ENCODE measurements around the gene CETN2.

DNA sequence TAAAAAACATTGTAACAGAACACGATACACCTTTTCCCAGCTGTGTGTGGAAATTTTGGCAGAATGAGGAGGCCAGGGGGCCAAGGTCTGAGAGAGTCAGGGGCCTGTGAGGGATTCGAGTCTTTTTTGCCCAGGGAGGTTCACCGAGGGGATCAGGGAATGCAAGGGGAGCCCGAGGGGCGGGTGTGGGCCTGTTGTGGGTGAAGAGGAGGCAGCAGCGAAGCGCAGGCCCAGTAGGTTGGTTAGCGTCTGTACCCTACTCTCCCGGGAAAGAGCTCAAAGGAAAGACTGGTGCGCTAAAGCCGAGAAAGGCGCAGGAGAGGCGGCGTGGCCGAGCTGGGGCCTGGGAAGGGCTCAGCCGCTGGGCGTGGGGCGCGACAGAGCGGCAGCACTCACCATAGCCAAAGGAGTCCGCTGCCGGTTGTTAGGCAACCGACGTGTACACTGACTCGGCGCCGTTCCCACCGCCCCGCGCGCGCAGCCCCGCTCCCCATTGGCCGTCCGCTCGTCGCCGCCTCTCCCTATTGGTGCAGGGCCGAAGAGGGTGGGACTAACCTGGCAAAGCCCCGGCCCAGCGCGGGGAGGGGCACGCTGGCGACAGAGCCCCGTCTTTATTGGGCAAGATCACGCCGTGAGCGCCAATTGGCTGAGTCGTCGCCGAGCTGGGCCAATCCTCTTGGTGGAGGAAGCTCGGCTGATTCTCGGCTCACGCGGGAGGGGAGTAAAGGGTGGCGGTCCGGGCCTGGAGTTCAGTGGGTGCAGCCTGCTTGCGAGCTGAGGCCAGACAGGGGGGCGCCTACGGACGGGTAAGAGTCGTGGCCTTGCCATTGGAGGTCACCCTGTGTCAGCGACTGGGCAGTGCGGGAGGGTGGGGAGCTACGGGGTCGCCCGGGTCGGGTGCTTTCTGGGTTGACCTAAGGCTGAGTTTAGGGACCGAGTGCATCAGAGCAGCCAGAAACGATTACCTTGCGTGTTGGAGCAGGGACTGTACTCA lies at the start of gene CETN2, which contains the start of gene NSDHL:
- no peak for TF ChIP-seq YY1 (IDR thresholded peaks at IDR 0.05; ENCODE audit: insufficient read depth, insufficient read length)
- no peak for TF ChIP-seq SUZ12 (IDR thresholded peaks at IDR 0.05; ENCODE audit: extremely low read depth, insufficient read depth, insufficient read length)

Data from NT2/D1 (cell line).